SU-DHL-6 (cell line): Measurements from ENCODE around the gene DEAF1.

ENCODE experiments used
- H2AFZ ChIP-seq: fragments of 200-600 bp; sonication (generic); 2 replicates; pipeline ENCODE4 v1.6.1; 2014; ENCODE audit warnings: low read depth, mild to moderate bottlenecking, moderate library complexity, mixed read lengths, antibody characterized with exemption, low read length; ENCODE audit not compliant: severe bottlenecking
- H3F3A ChIP-seq: fragments of 200-600 bp; shearing (Covaris generic); 2 replicates; pipeline ENCODE4 v1.6.0; 2016; ENCODE audit warnings: antibody characterized with exemption, mild to moderate bottlenecking; ENCODE audit not compliant: insufficient read depth
- H3K27ac ChIP-seq: fragments of 200-600 bp; sonication (generic); 2 replicates; pipeline ENCODE4 v1.5.1; 2016; ENCODE audit warnings: low read depth, mild to moderate bottlenecking, low read length, moderate library complexity, mixed read lengths
- H3K27me3 ChIP-seq: fragments of 200-600 bp; sonication (generic), shearing (Covaris generic); 2 replicates; pipeline ENCODE4 v1.6.0; 2014; ENCODE audit warnings: mild to moderate bottlenecking, low read length
- H3K36me3 ChIP-seq: fragments of 200-600 bp; sonication (generic); 2 replicates; pipeline ENCODE4 v1.6.1; 2014; ENCODE audit warnings: mild to moderate bottlenecking, low read length, mixed read lengths
- H3K4me2 ChIP-seq: fragments of 300-600, 200-600 bp; shearing (Covaris generic), sonication (generic); 2 replicates; pipeline ENCODE4 v1.6.0; 2014; ENCODE audit warnings: low read length, low read depth, mild to moderate bottlenecking; ENCODE audit not compliant: poor library complexity, severe bottlenecking
- H3K4me3 ChIP-seq: fragments of 200-600 bp; sonication (generic); 2 replicates; pipeline ENCODE4 v1.5.1; 2014; ENCODE audit warnings: antibody characterized with exemption, low read length, mild to moderate bottlenecking, mixed read lengths; ENCODE audit not compliant: insufficient read depth, poor library complexity, severe bottlenecking
- H3K79me2 ChIP-seq: fragments of 200-600 bp; sonication (generic); 2 replicates; pipeline ENCODE4 v1.6.1; 2014; ENCODE audit warnings: mild to moderate bottlenecking, low read length, moderate library complexity; ENCODE audit not compliant: insufficient read depth
- H3K9ac ChIP-seq: fragments of 200-600 bp; sonication (generic); 2 replicates; pipeline ENCODE4 v1.7.0; 2014; ENCODE audit warnings: mild to moderate bottlenecking, low read length
- H3K9me2 ChIP-seq: fragments of 200-600 bp; sonication (generic); replicated peaks from 2 replicates; pipeline ENCODE4 v1.6.1; 2014; ENCODE audit warnings: low read length; ENCODE audit not compliant: insufficient read depth
- H3K9me3 ChIP-seq: fragments of 200-600 bp; sonication (generic); 2 replicates; pipeline ENCODE4 v1.6.1; 2014; ENCODE audit warnings: low read length, mixed read lengths; ENCODE audit not compliant: insufficient read depth
- H4K20me1 ChIP-seq: fragments of 200-600 bp; sonication (generic); 2 replicates; pipeline ENCODE4 v1.6.1; 2014; ENCODE audit warnings: low read depth, mild to moderate bottlenecking, antibody characterized with exemption, low read length, moderate library complexity, mixed read lengths
- CTCF ChIP-seq: fragments of 200-600 bp; sonication (generic); IDR thresholded peaks from one replicate; pipeline ENCODE4 v1.5.1; 2017; ENCODE audit warnings: antibody characterized with exemption, mild to moderate bottlenecking, low read length, moderate library complexity; ENCODE audit not compliant: insufficient read depth, poor library complexity, severe bottlenecking
- EZH2phosphoT487 ChIP-seq: fragments of 200-600 bp; sonication (generic), shearing (Covaris generic); conservative IDR thresholded peaks from 2 replicates; pipeline ENCODE4 v1.6.1; 2018; ENCODE audit warnings: mild to moderate bottlenecking, antibody characterized with exemption, low read length, moderate library complexity, mixed read lengths

Gene DEAF1

GRCh38 chr11:637593-638521 is 57.2 kb downstream of the DEAF1 start:
- Histone ChIP-seq H3K36me3 (no peaks in the 10 kb centered on the region), H3K27ac (no peak overlapping the region), H4K20me1 (no peaks in the 10 kb centered on the region), H3K9me3 (no peaks in the 10 kb centered on the region), H3F3A (no peaks in the 10 kb centered on the region), H3K9me2 (no peaks in the 10 kb centered on the region), H3K27me3 (no peaks in the 10 kb centered on the region), H3K79me2 (no peaks in the 10 kb centered on the region), H3K4me2 (no peak overlapping the region), H3K9ac (no peak overlapping the region), H3K4me3 (no peak overlapping the region), H2AFZ (no peak overlapping the region)
- TF ChIP-seq CTCF: no peak
- TF ChIP-seq EZH2phosphoT487: no peak

- no peak overlapping the region for H3K9ac ChIP-seq
- TF ChIP-seq CTCF: no peak
- no peak for TF ChIP-seq EZH2phosphoT487
- H3F3A ChIP-seq: no peaks in the 10 kb centered on the region
Measured at GRCh38 chr11:637333-637592, 57.8 kb downstream of the DEAF1 start.

GRCh38 chr11:636511-637332 is 58.3 kb downstream of the DEAF1 start, which contains the start of gene DRD4:
TSS of gene DRD4 (plus strand) at chr11:637269. CDS start at chr11:637305, 36 bp downstream.
- Histone ChIP-seq H3K4me3 (no peak within 1 kb of the TSS), H3K36me3 (no peaks in the 10 kb centered on the region), H3K27ac (no peak within 1 kb of the TSS), H3K9me2 (no peaks in the 10 kb centered on the region), H2AFZ (no peak within 1 kb of the TSS), H3K4me2 (no peak within 1 kb of the TSS), H3F3A (no peaks in the 10 kb centered on the region), H3K9me3 (no peaks in the 10 kb centered on the region), H3K79me2 (no peaks in the 10 kb centered on the region), H3K9ac (no peak within 1 kb of the TSS), H3K27me3 (no peaks in the 10 kb centered on the region), H4K20me1 (no peaks in the 10 kb centered on the region)
- TF ChIP-seq CTCF: no peak
- TF ChIP-seq EZH2phosphoT487: no peak

More at GRCh38 chr11:637333-637592, 57.8 kb downstream of the DEAF1 start:
- Histone ChIP-seq H4K20me1 (no peaks in the 10 kb centered on the region), H3K36me3 (no peaks in the 10 kb centered on the region), H3K27ac (no peak overlapping the region), H2AFZ (no peak overlapping the region), H3K4me2 (no peak overlapping the region), H3K9me2 (no peaks in the 10 kb centered on the region), H3K27me3 (no peaks in the 10 kb centered on the region), H3K79me2 (no peaks in the 10 kb centered on the region), H3K9me3 (no peaks in the 10 kb centered on the region), H3K4me3 (no peak overlapping the region)
